Stimulated activated naive CD8-positive, alpha-beta T cell treated with anti-CD3 and anti-CD28 coated beads, Interleukin-15, amount 100 ng/mL, for 72 hours (primary cell): ENCODE results near the gene STAT5B.
"Not testable (repeated sequence)": the region's sequence is repeated elsewhere in the genome, so short reads cannot be mapped to it uniquely, and the experiment has no call there.

Experiments used
- ATAC-seq: fragments of 150-1000 bp; cut with Tn5 transposase; 2 replicates; pipeline ENCODE4 v1.10.0; 2021; ENCODE audit warnings: mild to moderate bottlenecking, moderate library complexity
- DNase-seq, 2 donors: peaks; one replicate each; pipeline ENCODE4 v3.0.0; 2021 to 2022
- H3K27ac Mint-ChIP-seq, 2 donors: one replicate each; pipeline ENCODE4 v1.8.0; 2022; ENCODE audit warnings: mild to moderate bottlenecking in 2 of 2, mixed read lengths in 2 of 2, moderate library complexity in 2 of 2
- H3K27me3 Mint-ChIP-seq: one replicate; pipeline ENCODE4 v1.8.0; 2022; ENCODE audit warnings: mixed read lengths
- H3K4me1 Mint-ChIP-seq: one replicate; pipeline ENCODE4 v1.8.0; 2022; ENCODE audit warnings: mild to moderate bottlenecking, mixed read lengths
- H3K4me3 Mint-ChIP-seq, 2 donors: one replicate each; pipeline ENCODE4 v1.8.0; 2022; ENCODE audit warnings: mild to moderate bottlenecking in 2 of 2, mixed read lengths in 2 of 2, moderate library complexity in 1 of 2
- H3K9me3 Mint-ChIP-seq, 2 donors: one replicate each; pipeline ENCODE4 v1.8.0; 2022; ENCODE audit warnings: mixed read lengths in 2 of 2

STAT5B gene

GRCh38 chr17:42245183-42245582 is 31.0 kb downstream of the STAT5B start:
- not testable (repeated sequence) for ATAC-seq, H3K27me3 Mint-ChIP-seq, H3K27ac Mint-ChIP-seq, H3K4me3 Mint-ChIP-seq, H3K9me3 Mint-ChIP-seq, DNase-seq
- peaks cover 61% of the 10 kb centered on the region for H3K4me1 Mint-ChIP-seq

DNA sequence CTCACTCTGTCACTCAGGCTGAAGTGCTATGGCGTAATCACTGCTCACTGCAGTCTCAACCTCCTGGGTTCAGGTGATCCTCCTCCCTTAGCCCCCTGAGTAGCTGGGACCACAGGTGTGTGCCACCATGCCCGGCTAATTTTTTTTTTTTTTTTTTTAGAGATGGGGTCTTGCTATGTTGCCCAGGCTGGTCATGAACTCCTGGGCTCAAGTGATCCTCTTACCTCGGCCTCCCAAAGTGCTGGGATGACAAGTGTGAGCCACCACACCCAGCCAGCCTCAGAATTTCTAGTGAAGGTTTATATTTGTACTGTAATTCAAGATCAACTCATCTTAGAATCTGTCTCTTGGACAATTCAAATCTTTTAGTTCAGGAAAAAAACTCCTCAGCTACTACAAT is 32.1 kb downstream of the STAT5B start:
- not testable (repeated sequence) for H3K9me3 Mint-ChIP-seq, ATAC-seq, H3K27me3 Mint-ChIP-seq, DNase-seq, H3K27ac Mint-ChIP-seq, H3K4me3 Mint-ChIP-seq
- peaks cover 58% of the 10 kb centered on the region for H3K4me1 Mint-ChIP-seq

GRCh38 chr17:42243493-42243982 is 32.7 kb downstream of the STAT5B start:
- no peaks in the 10 kb centered on the region for H3K9me3 Mint-ChIP-seq
- no peak for DNase-seq
- no peak for ATAC-seq
- no peak overlapping the region for H3K27ac Mint-ChIP-seq
- no peaks in the 10 kb centered on the region for H3K27me3 Mint-ChIP-seq
- H3K4me3 Mint-ChIP-seq, result no peak overlapping the region
- peaks cover 52% of the 10 kb centered on the region for H3K4me1 Mint-ChIP-seq

GRCh38 chr17:42241871-42242270 is 34.3 kb downstream of the STAT5B start:
- no peak overlapping the region for H3K4me3 Mint-ChIP-seq
- H3K27ac Mint-ChIP-seq, result peak overlapping the region in 1 of 2 donors; percentile 48
- ATAC-seq, result no peak
- DNase-seq, result no peak
- H3K27me3 Mint-ChIP-seq, result no peaks in the 10 kb centered on the region
- peaks cover 37% of the 10 kb centered on the region for H3K4me1 Mint-ChIP-seq
- no peaks in the 10 kb centered on the region for H3K9me3 Mint-ChIP-seq

- DNase-seq, H3K27ac Mint-ChIP-seq, ATAC-seq, H3K27me3 Mint-ChIP-seq, H3K9me3 Mint-ChIP-seq, H3K4me3 Mint-ChIP-seq: not testable (repeated sequence)
- peaks cover 32% of the 10 kb centered on the region for H3K4me1 Mint-ChIP-seq
Measured at GRCh38 chr17:42240863-42241262, 35.3 kb downstream of the STAT5B start.

DNA sequence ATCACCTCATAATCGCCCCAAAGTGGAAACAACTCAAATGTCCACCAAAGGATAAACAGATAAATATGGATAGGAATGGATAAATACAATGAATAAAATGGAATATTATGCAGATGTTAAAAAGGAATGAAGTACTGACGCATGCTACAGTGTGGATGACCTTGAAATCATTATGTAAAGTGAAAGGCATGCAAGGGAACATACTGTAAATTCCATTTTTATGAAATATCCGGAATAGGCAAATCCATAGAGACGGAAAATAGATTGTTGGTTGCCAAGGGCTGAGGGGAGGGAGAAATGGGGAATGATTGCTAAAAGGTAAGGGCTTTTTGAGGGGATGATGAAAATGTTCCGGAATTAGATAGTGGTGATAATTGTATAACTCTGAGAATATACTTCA is 36.0 kb downstream of the STAT5B start:
- Mint-ChIP-seq H3K27me3 (no peaks in the 10 kb centered on the region), H3K4me1 (peaks cover 36% of the 10 kb centered on the region), H3K27ac (no peak overlapping the region), H3K4me3 (no peak overlapping the region), H3K9me3 (no peaks in the 10 kb centered on the region)
- ATAC-seq (no peak), DNase-seq (no peak)

GRCh38 chr17:42239576-42239975 is 36.6 kb downstream of the STAT5B start:
- not testable (repeated sequence) for ATAC-seq

DNA sequence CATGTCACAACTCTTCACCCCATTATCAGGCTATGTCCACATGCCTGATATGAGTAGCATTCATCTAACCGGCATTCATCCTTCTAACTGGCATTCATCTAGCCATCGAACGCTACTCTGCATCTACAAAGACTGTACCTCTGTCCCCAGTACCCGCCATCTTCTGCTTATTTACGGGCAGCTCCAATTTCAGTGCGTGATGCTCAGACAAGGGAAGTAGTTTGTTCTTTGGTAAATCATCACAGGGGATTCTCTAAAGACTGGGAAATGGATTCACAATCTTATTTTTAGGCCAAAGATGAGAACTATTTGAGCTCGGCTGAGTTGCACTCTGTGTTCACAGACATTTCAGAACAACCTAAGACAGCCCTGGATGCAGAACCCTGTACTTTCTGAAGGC is 39.4 kb downstream of the STAT5B start:
- ATAC-seq (no peak), DNase-seq (no peak)
- H3K9me3 Mint-ChIP-seq, result no peaks in the 10 kb centered on the region
- H3K4me1 Mint-ChIP-seq, result peaks cover 38% of the 10 kb centered on the region
- H3K27me3 Mint-ChIP-seq, result no peaks in the 10 kb centered on the region
- no peak overlapping the region for H3K27ac Mint-ChIP-seq
- no peak overlapping the region for H3K4me3 Mint-ChIP-seq

More at GRCh38 chr17:42239576-42239975, 36.6 kb downstream of the STAT5B start:
- H3K27me3 Mint-ChIP-seq, H3K4me3 Mint-ChIP-seq, DNase-seq, H3K9me3 Mint-ChIP-seq: not testable (repeated sequence)
- Mint-ChIP-seq H3K4me1 (peaks cover 39% of the 10 kb centered on the region), H3K27ac (peak overlapping the region in 1 of 2 donors; percentile 25)

DNA sequence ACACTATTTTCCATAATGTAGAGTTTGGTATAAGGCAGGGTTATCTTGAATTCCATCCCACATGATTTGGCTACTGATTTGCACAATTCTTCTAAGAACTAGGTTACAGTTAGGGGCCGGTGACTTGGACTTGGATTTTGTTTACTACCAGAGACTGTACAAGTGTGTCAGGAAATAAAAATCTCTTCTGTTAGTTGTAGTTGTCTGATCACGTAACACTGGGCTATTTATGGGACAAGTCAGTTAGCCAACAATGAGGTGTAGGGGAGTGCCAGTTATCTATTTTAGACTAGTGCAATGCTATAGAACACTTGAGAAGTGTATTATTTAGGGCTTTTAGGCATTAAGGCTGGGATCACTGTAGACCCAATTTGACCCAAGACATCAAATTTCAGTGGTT is 42.2 kb downstream of the STAT5B start:
- H3K27me3 Mint-ChIP-seq, result no peaks in the 10 kb centered on the region
- H3K4me3 Mint-ChIP-seq, result no peak overlapping the region
- H3K27ac Mint-ChIP-seq, result no peak overlapping the region
- DNase-seq (no peak), ATAC-seq (no peak)
- no peaks in the 10 kb centered on the region for H3K9me3 Mint-ChIP-seq
- H3K4me1 Mint-ChIP-seq, result peaks cover 25% of the 10 kb centered on the region

GRCh38 chr17:42233156-42233555 is 43.0 kb downstream of the STAT5B start:
- H3K27ac Mint-ChIP-seq, result no peak overlapping the region
- H3K4me3 Mint-ChIP-seq, result no peak overlapping the region
- H3K27me3 Mint-ChIP-seq, result no peaks in the 10 kb centered on the region
- peaks cover 30% of the 10 kb centered on the region for H3K4me1 Mint-ChIP-seq
- ATAC-seq (no peak), DNase-seq (no peak)
- H3K9me3 Mint-ChIP-seq, result no peaks in the 10 kb centered on the region

GRCh38 chr17:42230225-42230624 is 46.0 kb downstream of the STAT5B start:
- Mint-ChIP-seq H3K9me3 (no peaks in the 10 kb centered on the region), H3K4me3 (no peak overlapping the region), H3K27me3 (no peaks in the 10 kb centered on the region), H3K27ac (no peak overlapping the region), H3K4me1 (peaks cover 29% of the 10 kb centered on the region)
- ATAC-seq (peak; percentile 59), DNase-seq (no peak)

DNA sequence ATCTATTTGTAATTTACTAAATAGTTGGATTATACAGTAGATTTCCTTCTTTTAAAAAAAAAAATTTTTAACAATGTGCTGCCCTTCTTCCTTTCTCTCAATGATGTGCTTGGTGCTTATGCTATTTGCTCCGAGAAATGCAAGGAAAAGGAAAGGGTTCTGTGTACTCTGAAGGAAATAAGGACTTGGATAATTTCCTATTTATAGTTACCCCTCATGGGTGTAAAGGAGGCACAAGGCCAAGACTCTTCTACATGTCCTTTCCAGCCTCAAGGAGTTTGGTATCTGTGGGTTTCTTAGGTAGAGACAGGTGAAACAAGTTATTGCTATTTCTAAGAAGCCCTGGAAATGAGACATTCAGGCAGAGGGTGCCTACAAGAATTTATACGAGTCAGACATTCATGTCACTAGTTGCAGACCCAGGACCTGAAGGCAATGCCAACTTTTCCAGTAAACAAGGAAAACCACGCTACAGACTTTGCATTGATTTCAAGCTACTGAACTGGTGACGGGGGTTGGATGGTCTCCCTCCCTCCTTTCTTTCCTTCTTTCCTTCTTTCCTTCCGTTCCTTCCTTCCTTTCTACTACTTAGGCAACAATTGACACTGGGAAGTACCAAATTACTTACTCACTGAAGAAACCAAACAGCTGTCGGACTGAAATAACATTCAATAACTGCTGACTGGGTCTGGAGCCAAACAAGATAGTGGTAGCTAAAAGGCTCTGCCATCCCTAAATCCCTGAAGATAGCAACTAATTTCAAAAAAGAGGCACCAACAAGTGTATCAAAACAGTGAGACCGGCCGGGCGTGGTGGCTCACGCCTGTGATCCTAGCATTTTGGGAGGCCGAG is 48.1 kb downstream of the STAT5B start:
- H3K4me3 Mint-ChIP-seq, result no peak overlapping the region
- DNase-seq (no peak), ATAC-seq (no peak)
- peaks cover 16% of the 10 kb centered on the region for H3K4me1 Mint-ChIP-seq
- H3K27me3 Mint-ChIP-seq, result no peaks in the 10 kb centered on the region
- H3K9me3 Mint-ChIP-seq, result no peaks in the 10 kb centered on the region
- no peak overlapping the region for H3K27ac Mint-ChIP-seq

GRCh38 chr17:42225646-42226045 is 50.5 kb downstream of the STAT5B start:
- ATAC-seq (no peak), DNase-seq (no peak)
- Mint-ChIP-seq H3K27me3 (no peaks in the 10 kb centered on the region), H3K9me3 (no peaks in the 10 kb centered on the region), H3K4me3 (no peak overlapping the region), H3K27ac (no peak overlapping the region), H3K4me1 (peaks cover 21% of the 10 kb centered on the region)

GRCh38 chr17:42224651-42225050 is 51.5 kb downstream of the STAT5B start:
- ATAC-seq (no peak), DNase-seq (no peak)
- peak overlapping the region in 1 of 2 donors; percentile 74 for H3K27ac Mint-ChIP-seq
- H3K4me1 Mint-ChIP-seq, result peaks cover 14% of the 10 kb centered on the region
- no peaks in the 10 kb centered on the region for H3K27me3 Mint-ChIP-seq
- H3K9me3 Mint-ChIP-seq, result no peaks in the 10 kb centered on the region
- H3K4me3 Mint-ChIP-seq, result no peak overlapping the region

GRCh38 chr17:42221886-42222745 is 54.1 kb downstream of the STAT5B start:
- Mint-ChIP-seq H3K4me1 (peaks cover 6% of the 10 kb centered on the region), H3K9me3 (no peaks in the 10 kb centered on the region), H3K27me3 (no peaks in the 10 kb centered on the region), H3K4me3 (no peak overlapping the region), H3K27ac (peak overlapping the region; percentile 34 to 68)
- peak; percentile 42 to 53 for DNase-seq
- ATAC-seq, result peak; percentile 89

DNA sequence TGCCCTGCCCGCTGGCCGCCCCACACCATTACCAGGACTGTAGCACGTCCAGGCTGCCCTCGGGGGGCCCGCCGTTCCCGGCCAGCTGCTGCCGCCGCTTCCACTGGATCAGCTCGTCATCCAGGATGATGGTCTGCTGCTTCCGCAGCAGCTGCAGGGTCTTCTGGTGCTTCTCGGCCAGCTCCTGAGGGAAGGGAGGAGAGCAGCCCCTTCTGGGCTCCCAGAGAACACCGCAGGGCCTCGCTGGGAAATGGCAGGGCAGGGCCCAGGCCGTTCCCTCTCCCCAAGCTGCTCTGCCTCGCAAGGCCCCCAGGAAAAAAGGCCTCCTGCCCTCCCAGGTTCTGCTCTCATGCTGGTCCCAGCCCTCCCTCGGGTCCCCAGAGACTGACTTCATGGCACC is 56.9 kb downstream of the STAT5B start:
- not testable (repeated sequence) for H3K27me3 Mint-ChIP-seq, H3K9me3 Mint-ChIP-seq, H3K4me1 Mint-ChIP-seq, DNase-seq, H3K27ac Mint-ChIP-seq, ATAC-seq, H3K4me3 Mint-ChIP-seq
